GM12874 (cell line): ENCODE data around the gene ARNT2.

Source experiments
- TF ChIP-seq, protein P1 (sequence below): IDR thresholded peaks from 2 replicates; pipeline ENCODE4 v1.5.1; 2011; ENCODE audit warnings: low read depth, mild to moderate bottlenecking, control low read depth, low read length, moderate library complexity; ENCODE audit not compliant: insufficient read depth

ARNT2 gene

DNA sequence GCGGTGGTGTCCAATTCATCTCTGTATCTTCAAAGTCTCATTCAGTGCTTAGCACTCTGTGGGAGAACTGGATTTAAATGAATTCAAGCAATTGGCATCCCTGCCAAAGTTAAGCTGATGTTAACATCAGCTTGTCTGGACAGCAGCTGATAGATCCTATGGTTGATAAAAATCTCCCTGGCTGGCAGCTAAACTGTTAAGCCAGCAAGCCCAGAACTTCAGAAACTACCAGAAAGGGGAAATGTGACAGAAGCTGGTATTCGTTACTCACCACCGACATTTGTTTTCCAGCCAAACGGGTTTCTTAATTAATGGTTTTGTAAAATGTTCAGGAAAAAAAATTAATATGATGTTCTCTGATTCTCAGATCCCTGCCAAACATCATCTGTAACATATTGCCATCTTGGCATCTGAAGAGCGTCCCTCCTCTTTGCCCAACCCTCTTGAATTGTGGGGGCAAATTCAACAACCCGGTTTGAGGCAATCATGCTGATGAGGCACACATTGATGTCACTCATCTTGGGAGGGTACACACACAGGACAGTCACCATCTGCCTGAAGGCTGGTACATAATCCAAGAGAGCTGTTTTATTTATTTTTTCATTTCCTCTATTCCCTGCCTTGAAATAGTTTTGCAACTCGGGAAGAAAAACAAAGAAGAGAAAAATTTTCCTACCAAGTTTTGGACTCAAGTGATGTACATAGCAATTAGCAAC, 214.7 kb downstream of the ARNT2 start:
- TF ChIP-seq, protein P1, sequence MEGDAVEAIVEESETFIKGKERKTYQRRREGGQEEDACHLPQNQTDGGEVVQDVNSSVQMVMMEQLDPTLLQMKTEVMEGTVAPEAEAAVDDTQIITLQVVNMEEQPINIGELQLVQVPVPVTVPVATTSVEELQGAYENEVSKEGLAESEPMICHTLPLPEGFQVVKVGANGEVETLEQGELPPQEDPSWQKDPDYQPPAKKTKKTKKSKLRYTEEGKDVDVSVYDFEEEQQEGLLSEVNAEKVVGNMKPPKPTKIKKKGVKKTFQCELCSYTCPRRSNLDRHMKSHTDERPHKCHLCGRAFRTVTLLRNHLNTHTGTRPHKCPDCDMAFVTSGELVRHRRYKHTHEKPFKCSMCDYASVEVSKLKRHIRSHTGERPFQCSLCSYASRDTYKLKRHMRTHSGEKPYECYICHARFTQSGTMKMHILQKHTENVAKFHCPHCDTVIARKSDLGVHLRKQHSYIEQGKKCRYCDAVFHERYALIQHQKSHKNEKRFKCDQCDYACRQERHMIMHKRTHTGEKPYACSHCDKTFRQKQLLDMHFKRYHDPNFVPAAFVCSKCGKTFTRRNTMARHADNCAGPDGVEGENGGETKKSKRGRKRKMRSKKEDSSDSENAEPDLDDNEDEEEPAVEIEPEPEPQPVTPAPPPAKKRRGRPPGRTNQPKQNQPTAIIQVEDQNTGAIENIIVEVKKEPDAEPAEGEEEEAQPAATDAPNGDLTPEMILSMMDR, result no peak

DNA sequence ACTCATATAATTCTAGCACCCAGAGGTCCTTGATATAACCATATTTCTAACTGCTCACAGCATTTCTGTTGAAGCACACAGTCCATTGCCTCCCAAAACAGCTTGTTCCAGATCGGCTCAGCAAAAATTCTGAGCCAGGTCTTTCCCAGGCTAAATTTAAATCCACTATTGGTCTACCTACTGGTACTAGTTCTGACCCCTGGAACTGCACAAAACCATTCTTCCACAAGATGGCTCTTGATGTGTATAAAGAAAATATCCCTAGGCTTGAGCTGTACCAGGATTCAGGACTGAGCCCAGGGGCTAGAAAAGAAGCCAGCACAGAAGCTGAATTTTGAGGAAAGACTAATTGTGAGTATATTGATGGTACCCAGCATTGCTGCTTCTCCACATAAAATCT, 215.5 kb downstream of the ARNT2 start:
- TF ChIP-seq, protein P1, result no peak

DNA sequence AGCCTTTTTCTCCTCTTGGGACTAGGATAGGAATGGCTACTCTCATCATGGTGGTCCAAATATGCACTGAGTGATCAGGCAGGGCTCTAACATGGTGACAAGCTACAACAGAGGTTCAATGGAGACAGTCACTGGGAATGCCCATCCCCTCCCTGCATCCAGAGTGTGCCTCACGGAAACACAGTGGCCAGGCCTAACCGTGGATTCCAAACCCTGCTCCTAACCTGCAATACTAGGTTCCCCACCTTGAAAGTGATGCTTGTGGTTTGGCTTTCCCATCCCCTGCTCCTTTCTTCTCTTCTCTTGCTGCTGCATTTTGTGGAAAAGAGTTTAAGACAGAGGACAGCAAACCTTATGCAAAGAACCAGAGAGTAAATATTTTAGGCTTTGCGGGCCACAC, 216.0 kb downstream of the ARNT2 start:
- TF ChIP-seq, protein P1, result no peak

DNA sequence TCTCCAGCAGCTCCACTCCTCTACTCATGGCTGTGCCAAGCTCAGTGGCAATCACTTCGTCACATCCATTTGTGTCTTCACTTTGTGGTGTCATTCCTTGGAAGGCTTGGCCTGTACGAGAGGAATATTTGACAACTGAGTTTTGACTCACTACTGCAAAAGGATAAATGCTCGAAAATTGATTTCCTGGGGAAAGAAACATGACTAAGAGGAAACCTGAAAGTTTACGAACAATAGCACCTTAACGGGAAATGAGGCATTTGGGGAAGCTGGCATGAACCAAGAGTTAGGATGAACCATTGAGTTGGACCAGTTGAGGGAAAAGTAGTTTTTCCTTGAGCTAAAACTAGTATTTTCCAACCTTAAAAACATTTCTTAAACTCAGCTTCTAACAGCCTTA, 216.7 kb downstream of the ARNT2 start:
- TF ChIP-seq, protein P1, result no peak

DNA sequence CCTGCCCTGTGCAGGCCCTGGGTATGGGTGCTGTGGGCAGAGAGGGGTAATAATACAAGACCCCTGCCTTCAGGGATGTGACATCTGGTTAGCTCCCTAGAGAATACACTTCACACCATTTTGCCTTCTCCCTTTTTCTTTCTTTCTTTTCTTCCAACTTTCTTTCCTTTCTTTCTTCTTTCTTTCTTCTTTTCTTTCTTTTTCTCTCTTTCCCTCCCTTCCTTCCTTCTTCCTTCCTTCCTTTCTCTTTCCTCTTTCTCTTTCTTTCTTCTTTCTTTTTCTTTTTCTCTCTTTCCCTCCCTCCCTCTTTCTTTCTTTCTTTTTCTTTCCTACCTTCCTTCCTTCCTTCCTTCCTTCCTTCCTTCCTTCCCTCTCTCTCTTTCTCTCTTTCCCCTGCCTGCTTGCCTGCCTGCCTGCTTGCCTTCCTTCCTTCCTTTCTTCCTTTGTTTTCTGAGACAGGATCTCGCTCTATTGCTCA, 222.5 kb downstream of the ARNT2 start:
- TF ChIP-seq, protein P1, result no peak

DNA sequence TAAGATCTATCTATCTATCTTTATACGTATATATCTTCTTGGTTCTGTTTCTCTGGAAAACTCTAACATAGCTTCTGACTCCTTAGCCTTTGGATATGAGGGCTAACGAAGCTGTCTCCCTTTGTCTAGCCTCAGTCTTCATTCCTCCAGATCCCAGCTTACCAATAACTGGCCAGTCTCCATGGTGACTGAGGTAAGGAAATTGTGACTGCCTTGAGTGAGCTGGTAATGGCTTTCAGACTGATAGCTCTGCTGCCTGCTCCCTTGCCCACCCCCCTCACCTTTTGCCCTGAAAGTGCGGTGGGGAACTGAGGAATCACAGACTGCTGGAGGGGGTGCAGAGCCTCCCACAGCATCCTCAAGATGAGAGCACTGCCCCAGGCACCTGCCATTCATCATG, 225.2 kb downstream of the ARNT2 start:
- TF ChIP-seq, protein P1, result no peak

DNA sequence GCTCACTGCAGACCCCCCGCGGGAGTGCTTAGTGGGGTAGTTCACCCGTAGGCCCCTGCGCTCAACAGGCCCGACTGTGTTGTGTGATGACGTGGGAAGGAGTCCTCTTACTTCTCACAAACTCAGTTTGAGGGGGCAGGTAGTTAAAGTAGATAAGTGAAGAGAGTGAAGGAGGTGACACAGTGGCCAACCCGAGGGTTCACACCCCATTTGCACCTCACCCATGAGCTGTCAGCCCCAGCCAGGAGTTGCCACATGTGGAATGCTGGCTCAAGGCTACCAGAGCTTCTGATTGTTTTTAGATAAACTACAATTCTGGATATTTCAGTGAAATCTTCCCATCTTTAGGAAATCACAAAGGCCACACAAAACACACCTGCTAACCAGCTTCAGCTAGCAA, 226.8 kb downstream of the ARNT2 start:
- TF ChIP-seq, protein P1, result no peak

DNA sequence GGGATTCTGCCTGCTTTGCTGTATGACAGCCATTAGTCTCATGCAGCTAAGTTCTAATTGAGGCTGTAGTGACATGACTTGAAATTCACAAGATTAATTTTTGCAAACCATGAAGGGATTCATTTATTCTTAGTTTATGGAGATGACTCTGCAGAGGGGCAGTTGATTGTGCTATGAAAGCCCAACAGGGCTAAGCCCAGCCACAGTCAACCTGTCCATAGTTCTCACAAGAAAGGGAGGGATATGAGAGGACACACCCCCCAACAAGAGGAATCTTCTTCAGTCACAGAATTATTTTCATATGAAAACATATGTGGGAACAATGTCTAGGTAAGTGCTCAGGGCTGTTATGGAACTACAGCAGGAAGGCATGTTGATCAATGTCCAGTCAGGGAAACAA, 229.0 kb downstream of the ARNT2 start:
- TF ChIP-seq, protein P1, result no peak
